ENCODE results near the gene RAB40B. TPM values are rescaled to one million over a fixed set of nuclear protein-coding genes. Genes with fewer than 3 reads are reported as not detected.

Gene RAB40B
- total RNA-seq, 3 donors from 2014 or later, result 8.8 to 25.6 (median 12.8) TPM

DNA sequence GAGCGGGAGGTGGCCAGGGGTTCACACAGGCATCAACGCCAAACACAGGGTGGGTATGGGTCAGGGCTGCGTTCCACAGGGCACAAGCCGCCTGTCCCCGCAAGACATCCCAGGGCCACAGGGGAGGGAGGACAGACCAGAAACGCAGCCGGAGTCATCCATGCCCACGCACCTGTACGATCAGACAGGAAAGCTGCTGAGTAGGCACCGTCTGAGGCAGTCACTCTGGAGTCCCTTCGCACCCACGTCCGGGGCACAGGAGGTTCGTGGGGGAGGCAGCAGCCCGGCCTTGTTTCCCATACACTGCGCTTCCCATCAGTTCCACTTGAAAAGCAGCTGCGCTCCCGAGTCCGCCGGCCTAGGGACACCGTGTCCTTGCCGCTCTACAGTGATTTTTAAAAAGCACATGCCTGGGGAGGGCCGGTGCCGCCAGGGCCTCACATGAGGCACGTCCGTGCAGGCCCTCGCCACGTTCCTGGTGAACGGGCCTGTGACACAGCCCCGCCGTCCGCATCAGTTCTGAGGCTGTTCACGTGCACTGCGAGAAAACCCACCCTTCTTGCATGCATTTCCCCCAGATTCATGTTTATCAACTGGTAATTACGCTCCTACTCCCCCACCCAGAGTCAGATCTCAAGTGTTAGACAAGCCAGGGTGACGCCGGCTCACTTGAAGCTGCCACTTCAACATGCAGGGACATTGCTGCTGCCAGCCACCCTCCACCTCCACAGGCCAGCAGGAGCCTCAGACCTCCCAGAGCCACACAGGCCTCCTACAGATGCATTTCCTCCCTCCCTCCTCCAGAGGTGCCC is 85.0 kb downstream of the RAB40B start:
- no peak for DNase-seq (ENCODE audit: low spot score in 2 of 2)
- intact Hi-C loops (cut with DNase I; ENCODE audit: low total_unique reads), result loop anchor here (2.0 kb wide), 1 partner anchor 15 kb away; no protein-coding TSS in a partner anchor
- no peaks in the 10 kb centered on the region for H3K27me3 ChIP-seq
- H3K9me3 ChIP-seq, result no peaks in the 10 kb centered on the region
- TF ChIP-seq POLR2AphosphoS5 (IDR thresholded peaks at IDR 0.05), result no peak
- no peak for TF ChIP-seq POLR2A (IDR thresholded peaks at IDR 0.05)
- no peak for TF ChIP-seq CTCF (IDR thresholded peaks at IDR 0.05)
- H3K36me3 ChIP-seq, result peaks cover 3% of the 10 kb centered on the region
- H3K4me1 ChIP-seq, result no peaks in the 10 kb centered on the region
- peak overlapping the region in 1 of 2 donors; percentile 36 for H3K27ac ChIP-seq
- no peak overlapping the region for H3K4me3 ChIP-seq

- no peak for DNase-seq (ENCODE audit: low spot score in 2 of 2)
- H3K9me3 ChIP-seq, result no peaks in the 10 kb centered on the region
- no peaks in the 10 kb centered on the region for H3K27me3 ChIP-seq
- intact Hi-C loops (cut with DNase I; ENCODE audit: low total_unique reads), result no loop called here
- peaks cover 3% of the 10 kb centered on the region for H3K36me3 ChIP-seq
- no peak overlapping the region for H3K27ac ChIP-seq
- H3K4me3 ChIP-seq, result no peak overlapping the region
- no peaks in the 10 kb centered on the region for H3K4me1 ChIP-seq
- TF ChIP-seq CTCF (IDR thresholded peaks at IDR 0.05), result no peak
- no peak for TF ChIP-seq POLR2AphosphoS5 (IDR thresholded peaks at IDR 0.05)
- TF ChIP-seq POLR2A (IDR thresholded peaks at IDR 0.05), result no peak
Observed at GRCh38 chr17:82611140-82612058, 87.1 kb downstream of the RAB40B start.

DNA sequence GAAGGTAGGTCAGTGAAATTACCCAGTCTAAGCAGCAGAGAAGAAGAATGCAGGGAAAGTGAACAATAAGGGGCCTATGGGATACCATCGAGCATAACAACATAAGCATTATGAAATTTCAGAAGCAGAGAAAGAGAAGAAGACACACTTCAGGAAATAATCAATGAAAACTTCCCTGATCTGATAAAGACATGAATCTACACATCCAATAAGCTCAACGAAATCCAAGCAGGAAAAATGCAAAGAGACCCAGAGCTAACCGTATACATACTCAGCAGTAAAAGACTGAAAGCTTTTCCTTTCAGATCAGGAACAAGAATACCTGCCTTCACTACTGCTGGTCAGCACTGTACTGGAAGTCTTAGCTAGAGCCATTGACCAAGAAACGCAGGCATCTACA is 88.8 kb downstream of the RAB40B start:
- intact Hi-C loops (cut with DNase I; ENCODE audit: low total_unique reads), result no loop called here
- H3K27ac ChIP-seq, result no peak overlapping the region
- TF ChIP-seq POLR2A (IDR thresholded peaks at IDR 0.05) (no peak), POLR2AphosphoS5 (IDR thresholded peaks at IDR 0.05) (no peak), CTCF (IDR thresholded peaks at IDR 0.05) (no peak)
- no peaks in the 10 kb centered on the region for H3K27me3 ChIP-seq
- DNase-seq (ENCODE audit: low spot score in 2 of 2), result no peak
- H3K4me1 ChIP-seq, result no peaks in the 10 kb centered on the region
- no peaks in the 10 kb centered on the region for H3K9me3 ChIP-seq
- H3K4me3 ChIP-seq, result no peak overlapping the region
- no peaks in the 10 kb centered on the region for H3K36me3 ChIP-seq

- Histone ChIP-seq H3K36me3 (no peaks in the 10 kb centered on the region), H3K27ac (no peak overlapping the region), H3K4me1 (no peaks in the 10 kb centered on the region)
Observed at GRCh38 chr17:82608816-82609215, 89.7 kb downstream of the RAB40B start.

More at GRCh38 chr17:82608816-82609215, 89.7 kb downstream of the RAB40B start:
- intact Hi-C loops (cut with DNase I; ENCODE audit: low total_unique reads), result no loop called here
- H3K9me3 ChIP-seq, result no peaks in the 10 kb centered on the region
- DNase-seq (ENCODE audit: low spot score in 2 of 2), result no peak
- H3K27me3 ChIP-seq, result no peaks in the 10 kb centered on the region
- TF ChIP-seq POLR2AphosphoS5 (IDR thresholded peaks at IDR 0.05) (no peak), CTCF (IDR thresholded peaks at IDR 0.05) (no peak), POLR2A (IDR thresholded peaks at IDR 0.05) (no peak)
- no peak overlapping the region for H3K4me3 ChIP-seq

Data from breast epithelium (tissue), 4 donors.